Peyer's patch (tissue), 4 donors: Measurements from ENCODE around the gene PHACTR1.

ENCODE experiments used
- POLR2A ChIP-seq, 2 donors: fragments of 450-650 bp; IDR thresholded peaks; one replicate each; pipeline ENCODE4 v1.5.1; 2017; ENCODE audit warnings: antibody characterized with exemption in 2 of 2, mild to moderate bottlenecking in 2 of 2, moderate library complexity in 2 of 2
- TF ChIP-seq, protein P1 (sequence below), 6 experiments: fragments of 450-650 bp in 4 of 6; fragments of 200-600 bp in 2 of 6; sonication (generic) in 1 of 6; IDR thresholded peaks; one replicate each; pipeline ENCODE4 v1.5.1; 2017 to 2019; ENCODE audit warnings: antibody characterized with exemption in 6 of 6, mild to moderate bottlenecking in 3 of 6, moderate library complexity in 1 of 6

GRCh38 chr6:13177664-13178063 is 461.1 kb downstream of the PHACTR1 start:
- TF ChIP-seq, protein P1, sequence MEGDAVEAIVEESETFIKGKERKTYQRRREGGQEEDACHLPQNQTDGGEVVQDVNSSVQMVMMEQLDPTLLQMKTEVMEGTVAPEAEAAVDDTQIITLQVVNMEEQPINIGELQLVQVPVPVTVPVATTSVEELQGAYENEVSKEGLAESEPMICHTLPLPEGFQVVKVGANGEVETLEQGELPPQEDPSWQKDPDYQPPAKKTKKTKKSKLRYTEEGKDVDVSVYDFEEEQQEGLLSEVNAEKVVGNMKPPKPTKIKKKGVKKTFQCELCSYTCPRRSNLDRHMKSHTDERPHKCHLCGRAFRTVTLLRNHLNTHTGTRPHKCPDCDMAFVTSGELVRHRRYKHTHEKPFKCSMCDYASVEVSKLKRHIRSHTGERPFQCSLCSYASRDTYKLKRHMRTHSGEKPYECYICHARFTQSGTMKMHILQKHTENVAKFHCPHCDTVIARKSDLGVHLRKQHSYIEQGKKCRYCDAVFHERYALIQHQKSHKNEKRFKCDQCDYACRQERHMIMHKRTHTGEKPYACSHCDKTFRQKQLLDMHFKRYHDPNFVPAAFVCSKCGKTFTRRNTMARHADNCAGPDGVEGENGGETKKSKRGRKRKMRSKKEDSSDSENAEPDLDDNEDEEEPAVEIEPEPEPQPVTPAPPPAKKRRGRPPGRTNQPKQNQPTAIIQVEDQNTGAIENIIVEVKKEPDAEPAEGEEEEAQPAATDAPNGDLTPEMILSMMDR (IDR thresholded peaks at IDR 0.05), result no peak
- no peak for TF ChIP-seq POLR2A (IDR thresholded peaks at IDR 0.05)
